HG03575 (cell line): ENCODE data around the gene ACOT7.

Experiments used
- ATAC-seq: cut with Tn5 transposase; IDR thresholded peaks from one replicate; pipeline ENCODE4 v1.9.1; 2021; ENCODE audit not compliant: unreplicated experiment, insufficient number of reproducible peaks, low FRiP score; ENCODE audit errors: extremely low read depth

ACOT7 gene

DNA sequence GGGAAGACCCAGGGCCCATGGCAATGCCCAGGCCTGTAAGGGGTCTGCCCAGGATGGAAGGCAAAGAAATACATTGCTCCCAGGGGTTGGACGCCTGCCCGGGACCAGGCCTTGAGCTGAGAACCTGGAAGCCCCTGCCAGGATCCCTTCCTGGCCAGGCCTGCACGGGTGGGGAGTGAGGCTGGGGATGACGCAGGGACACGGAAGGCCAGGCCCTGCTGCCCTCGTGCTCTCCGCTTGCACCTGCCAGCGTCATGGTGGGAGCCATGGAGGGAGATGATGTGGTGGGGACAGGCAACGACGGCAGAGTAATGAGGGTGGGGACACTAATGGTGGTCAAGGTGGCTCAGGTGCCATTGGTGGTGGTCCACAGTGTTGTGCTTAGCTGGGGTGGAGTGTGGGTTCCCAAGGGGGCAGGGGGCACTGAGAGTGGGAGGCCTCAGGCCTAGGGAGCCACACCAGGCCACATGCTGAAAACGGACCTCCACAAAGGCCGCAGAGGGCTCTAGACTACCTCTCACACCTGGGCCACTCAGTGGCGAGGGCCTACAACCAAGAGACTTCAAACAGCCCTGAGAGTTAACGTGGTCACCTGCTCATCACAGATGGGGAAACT lies 145.3 kb downstream of the ACOT7 start:
- ATAC-seq = no peak

DNA sequence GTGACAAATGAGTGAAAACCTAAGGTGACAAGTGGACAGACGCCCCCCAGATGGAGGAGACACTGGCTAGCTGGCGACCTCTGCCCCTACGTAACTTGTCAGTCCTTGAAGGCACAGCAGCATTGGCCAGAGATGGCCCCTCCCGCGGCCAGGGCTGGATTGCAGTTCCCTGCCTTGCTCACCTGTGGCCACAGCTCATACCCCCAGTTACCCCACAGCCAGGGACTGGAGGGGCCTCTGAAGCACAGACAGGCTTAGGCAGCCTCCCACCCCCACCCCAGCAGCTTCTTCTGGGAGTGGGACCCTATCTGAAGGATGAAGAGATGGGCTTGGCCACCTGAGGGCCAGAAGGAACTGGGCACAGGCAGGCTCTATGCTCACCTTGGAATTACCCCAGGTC lies 145.9 kb downstream of the ACOT7 start:
- ATAC-seq = no peak

DNA sequence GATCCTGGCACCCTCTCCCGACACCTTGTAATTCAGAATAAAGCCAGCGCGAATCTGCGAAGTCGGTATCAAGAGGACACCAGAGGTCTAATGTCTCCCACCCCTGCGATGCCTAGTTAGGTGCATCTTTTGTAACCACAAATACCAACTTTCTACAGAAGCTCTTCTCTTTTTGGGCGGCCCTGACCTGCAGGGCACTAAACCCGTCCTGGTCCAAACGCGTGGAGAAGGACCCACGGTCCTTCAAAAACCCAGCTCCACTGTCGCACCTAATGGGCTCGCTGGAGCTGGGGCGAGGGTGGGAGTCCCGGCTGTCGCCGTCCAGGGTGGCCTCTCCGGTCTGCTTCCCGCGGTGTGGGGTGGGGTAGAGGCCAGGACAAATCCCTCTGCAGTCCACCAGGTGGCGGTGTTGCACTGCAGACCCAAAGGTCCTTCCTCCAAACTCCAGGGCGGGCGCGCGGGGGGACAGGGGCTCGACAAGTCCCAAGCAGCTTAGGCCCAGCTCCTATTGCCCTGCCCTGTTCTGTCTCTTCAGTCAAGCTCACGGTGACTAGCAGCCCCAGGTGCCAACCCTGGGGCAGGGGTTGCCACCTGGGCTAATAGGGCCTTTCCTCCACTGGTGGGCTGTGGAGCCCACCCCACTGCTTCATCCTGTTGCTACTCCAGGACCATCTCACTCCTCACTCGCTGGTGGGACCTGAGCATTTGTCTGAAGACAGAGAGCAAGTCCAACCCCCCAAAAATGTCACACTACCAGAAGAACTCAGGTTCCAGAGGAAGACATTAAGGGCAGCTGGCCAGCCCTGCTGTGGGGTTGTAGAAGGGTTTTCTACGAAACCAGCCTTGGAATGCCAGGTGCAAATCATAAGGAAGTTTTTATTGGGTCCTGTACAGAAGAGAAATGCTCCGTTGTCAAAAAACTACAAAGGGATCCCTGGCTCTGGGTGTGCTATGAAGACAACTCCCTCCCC lies 146.8 kb downstream of the ACOT7 start:
- ATAC-seq = no peak

DNA sequence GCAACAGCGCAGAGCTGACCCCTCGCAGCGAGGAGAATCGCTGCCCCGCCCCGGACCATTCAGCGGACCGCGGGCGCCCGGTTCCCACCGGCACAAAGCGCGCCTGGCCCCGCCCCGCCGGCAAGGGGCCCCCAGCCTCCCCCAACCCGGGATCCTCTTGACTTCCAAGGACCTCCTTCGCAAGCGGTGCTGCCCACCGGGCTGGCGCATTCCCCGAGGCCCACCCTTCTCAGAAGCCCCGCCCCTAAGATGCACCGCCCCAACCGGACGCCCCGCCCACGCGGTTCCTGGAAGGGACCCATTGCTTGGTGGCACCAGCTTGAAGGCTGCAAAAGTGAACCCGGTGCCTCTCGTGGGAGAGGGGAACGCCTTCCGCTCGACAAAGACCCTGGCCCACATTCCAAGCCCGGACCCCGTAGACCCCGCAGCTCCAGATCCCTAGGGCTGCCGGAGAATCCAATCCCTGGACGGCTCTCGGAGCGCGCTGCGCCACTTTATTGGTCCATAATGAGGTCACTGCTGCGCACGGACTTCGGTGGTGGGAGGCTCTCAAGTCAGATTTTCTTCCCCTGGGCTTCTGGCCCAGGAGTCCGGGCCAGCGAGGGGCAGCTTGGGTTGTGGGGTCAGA lies 147.6 kb downstream of the ACOT7 start:
- ATAC-seq = no peak

DNA sequence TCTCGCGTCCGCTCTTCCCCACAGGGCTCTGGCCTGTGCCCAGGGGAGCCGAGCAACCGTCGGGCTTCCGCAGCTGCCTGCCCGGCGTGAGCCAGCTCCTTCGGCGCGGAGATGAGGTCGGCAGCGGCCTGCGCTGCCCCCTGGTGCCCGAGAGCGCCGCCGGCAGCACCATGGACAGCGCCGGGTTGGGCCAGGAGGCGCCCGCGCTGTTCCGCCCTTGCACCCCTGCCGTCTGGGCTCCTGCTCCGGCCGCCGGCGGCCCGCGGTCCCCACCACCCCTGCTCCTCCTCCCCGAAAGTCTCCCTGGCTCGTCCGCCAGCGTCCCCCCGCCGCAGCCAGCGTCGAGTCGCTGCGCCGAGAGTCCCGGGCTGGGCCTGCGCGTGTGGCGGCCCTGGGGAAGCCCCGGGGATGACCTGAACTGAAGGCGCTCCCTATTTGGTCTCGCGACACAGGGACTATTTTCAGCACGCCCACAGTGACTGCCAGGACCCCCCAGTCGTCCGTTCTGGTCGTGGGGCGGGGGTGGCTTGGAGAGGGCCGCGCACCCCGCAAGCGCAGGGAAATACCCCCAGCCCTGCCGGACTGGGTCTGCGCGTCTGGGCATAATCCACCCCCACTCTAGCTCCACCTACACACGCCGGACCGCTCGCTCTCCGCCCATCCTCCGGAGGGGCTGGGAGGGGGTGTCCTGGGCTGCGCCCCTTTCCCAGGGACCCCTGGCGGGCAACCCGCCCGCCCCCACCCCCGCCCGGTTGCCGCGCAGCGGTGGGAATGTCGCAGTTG lies 148.3 kb downstream of the ACOT7 start:
- no peak for ATAC-seq

DNA sequence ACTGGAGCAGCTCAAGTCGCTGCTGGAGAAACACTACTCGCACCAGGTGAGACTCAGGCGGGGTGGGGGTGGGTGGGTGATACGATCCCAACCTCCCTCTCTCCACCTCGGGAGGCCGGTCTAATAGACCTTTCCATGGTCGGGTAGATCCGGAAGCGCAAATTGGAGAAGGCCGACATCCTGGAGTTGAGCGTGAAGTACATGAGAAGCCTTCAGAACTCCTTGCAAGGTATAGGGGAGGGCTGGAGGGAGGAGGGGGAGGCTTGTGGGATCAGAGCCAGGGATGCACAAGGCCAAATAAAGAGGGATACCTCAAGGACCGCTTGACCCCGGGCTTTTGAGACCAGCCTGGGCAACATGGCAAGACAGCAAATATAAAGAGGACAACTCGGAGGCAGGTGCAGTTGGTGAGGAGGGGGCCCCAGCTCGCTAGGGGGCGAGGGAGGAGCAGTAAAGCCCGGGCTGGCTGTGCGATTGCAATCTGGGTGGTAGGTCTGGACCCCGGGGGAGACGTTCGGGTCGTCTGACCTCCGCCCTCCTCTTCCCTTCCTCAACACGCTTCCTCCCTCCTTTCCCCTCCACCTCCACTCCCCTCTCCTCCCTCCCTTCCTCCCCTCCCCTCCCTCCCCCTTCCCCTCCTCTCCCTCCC lies 149.0 kb downstream of the ACOT7 start:
- no peak for ATAC-seq

DNA sequence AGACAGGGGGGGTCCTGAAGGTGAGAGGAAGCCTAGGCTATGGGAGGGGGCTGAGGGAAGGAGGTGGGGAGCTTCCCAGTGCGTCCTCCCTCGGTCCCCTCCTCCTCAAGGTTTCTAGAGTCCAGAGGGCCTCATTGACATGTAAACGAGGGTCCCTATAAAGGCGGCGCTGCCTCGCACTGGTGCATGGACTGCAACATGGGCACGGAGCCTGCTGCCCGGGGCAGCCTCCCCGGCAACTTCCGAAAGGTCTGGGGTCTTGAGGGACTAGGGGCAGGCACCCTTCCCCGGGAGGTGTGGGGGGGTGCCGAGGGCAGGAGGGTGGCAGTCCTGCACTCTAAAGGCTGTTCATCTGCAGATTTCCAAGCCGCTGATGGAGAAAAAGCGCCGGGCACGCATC lies 149.6 kb downstream of the ACOT7 start, which contains the start of gene HES3:
TSS of gene HES3 (plus strand) at position 187 of the 400 bp plus-strand sequence. CDS start at position 374, 187 bp downstream.
- no peak for ATAC-seq

DNA sequence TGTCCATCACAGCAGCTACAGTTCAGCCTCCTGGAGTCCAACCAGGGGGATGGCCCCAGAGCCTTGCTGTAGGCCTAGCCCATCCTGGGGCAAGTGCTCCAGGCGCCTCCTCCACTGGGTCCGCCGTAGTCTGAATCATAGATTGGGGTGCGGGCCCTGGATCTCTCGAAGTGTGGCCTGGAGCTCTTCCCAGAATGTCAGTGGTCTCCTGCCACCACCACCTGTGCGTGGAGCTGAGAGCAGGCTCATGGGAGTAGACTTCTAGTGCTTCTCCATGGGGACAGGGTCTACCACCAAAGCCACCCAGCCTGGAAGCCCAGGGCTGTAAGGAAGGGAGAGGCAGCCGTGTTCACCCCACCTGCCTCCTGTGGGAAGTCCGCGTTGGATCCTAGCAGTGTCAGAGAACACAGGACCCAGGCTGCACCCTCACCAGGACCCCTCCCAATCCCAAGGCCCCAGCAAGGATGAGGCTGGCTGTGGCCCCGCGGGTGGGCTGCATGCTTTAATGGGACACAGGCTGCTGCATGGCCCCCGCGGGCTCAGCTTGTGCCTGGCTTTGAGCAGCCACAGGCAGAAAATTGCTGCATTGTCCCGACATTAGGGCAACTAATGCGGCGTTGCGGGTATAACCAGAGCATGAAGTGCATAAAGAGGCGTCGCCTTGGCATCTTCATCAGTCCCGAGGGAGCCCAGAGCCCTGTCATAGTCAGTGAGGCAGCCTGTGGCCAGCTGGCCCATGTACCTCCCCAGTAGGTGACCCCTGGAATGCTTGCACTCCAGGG lies 150.3 kb downstream of the ACOT7 start:
- no peak for ATAC-seq

DNA sequence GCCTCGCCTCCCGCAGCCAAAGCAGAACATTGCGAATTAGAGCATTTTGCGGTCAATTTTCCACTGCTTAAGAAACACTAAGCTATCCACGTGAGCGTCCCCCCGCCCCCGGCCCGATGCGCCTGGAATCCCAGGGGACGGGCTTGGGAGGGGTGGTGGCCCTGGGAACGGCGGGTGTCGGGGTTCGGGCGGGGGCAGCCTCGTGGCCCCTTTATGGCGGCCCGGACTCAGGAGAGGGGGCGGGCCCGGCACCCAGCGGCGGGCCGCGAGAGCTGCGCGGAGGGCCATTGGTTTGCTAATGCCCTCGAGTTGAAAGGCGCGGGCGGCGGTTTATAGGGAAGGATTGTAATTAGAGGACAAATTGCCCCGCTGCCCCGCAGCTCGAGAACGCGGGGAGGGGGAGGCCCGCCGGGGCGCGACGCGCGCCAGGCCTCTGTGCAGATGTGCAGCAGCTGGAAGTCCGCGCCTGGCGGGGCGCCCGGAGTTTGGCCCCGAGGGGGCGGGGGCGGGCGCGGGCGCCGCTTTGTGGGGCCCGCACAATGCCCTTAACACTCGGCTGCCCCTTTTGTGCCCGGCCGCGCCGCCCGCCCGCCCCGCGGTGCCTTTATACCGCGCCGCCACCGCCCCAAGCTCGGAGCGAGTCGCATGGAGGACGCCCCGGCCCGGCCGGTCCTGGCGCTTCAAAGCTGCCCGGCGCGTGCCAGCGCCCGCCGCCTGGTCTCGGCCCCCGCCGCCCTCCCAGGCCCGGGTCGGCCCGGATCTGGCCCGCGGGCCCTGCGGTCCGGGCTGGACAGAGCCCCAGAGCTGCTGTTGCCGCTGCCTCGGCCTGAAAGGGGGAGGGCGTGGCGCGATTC lies 151.5 kb downstream of the ACOT7 start:
- ATAC-seq = no peak

DNA sequence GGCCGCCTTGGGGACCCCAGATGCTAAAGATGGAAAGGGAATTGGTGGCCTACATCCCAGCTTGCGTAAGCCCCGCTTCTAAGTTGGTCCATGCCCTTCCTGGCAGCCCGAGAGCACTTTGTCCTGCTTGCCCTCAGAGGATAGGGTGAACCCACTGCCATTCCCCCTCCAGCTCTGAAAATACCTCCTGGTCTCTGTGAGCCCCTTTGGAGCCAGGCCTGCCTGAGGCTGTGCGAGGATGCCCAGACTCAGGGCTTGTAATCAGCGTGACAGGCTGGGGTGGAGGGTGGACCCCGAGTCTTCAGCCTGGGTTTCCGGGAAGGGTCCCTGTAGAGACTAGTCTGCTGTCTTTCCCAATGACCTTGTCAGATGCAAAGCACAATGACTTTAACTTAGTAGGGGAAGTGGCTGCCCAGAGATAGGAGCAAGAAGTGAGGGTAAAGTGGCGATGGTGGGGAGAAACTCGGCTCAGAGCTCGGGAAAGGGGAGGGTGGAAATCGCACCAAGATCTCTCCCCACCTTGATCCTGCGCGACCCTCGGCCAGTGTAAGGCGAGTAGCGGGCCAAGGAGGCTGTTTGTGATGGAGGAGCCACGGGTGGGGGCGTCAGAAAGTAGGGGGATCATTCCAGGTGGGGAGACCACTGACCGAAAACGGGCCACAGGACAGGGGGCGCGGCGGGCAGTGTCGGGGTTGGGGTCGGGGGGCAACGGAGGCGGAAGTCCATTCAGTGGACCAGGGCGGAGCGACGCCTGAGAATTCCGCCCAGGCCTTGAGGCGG lies 152.3 kb downstream of the ACOT7 start:
- ATAC-seq = no peak

DNA sequence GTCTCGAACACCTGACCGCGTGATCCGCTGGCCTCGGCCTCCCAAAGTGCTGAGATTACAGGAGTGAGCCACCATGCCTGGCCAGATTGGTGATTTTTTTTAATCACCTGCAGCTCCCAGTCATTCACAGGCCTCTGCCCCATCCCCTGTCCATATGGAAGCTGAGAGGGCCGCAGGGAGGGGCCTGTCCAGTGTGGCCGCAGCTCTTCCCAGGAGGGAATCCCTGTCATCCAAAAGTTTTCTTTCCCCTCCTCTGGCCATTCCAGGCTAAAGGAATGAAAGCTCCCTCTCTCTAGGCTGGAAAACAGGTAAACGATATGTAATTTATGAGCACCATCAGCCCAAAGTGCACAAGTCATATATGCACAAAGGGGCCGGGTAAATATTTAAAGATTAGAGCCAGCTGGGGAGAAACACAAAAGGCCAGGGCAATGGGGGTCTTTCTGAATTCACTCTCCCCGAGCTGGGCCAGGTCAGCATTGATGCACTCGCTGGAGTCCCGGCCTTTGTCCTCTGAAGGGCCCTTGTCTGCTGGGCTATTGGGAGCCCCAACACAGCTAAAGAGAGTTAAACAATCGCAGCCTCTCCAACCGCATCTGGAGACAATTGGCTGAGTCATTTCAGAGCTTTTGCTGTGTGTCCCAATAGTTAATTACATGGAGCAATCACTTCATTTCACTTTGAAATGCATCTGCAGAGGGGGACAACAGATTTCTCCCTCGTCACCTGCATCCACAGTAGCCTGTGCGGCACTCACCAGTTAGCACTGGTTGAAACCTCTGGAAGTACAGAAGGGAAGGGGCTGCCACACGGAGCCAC lies 153.4 kb downstream of the ACOT7 start:
- no peak for ATAC-seq

DNA sequence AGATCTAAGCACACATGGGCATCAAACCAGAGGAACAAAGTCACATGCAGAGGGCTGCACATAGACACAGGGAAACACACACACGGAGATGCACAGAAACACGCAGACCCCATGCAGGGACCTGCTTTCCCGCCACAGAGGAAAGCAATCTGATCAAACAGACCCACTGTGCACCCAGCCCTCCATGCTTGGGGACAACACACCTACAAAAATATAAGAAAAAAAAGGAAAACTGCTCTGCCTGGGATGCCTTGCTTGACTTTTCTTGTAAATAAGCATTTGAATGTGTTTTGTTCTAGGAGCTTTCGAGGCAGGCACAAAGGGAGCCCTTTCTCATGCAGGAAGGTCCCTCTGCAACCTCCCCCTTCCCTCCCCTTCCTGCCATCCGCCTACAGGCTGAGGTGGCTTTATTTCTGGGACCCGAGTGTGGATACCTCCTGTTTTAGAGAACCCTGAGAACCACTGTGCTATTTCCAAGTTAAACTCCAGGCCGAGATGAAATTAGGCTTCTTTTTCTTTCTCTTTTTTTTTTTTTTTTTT lies 154.3 kb downstream of the ACOT7 start:
- ATAC-seq = no peak

DNA sequence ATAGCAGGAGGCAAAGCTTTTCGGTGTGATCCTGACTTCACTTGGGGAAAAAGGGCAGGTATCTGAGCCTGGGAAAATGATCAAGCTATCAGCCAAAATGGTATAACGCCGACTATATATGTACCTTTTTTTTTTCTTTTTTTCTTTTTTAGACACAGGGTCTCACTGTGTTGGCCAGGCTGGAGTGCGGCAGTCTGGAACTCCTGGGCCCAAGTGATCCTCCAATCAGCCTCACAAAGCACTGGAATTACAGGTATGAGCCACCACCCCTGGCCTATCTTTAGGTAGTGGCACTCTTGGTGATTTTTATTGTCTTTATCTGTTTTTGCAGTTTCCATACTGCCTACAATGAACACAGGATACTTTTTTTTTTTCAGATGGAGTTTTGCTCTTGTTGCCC lies 156.5 kb downstream of the ACOT7 start:
- ATAC-seq = no peak

DNA sequence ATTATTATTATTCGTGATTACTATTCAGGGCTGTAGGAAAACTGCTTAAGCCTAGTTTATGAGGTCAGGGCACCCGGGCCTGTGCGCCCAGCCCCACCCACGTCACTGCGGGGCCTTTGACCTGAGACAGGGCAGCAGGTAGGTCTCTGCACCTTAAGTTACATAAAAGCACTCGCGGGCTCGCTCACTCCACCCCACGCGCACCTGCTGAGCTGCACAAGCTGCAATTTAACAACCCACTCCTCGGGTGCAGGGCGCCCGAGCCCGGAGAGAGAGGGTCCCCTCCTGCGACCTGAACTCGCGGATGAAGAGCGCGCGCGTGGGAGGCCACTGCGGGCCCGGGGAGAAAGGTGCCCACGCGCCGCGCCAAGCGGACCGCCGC lies 158.3 kb downstream of the ACOT7 start:
- ATAC-seq = no peak

DNA sequence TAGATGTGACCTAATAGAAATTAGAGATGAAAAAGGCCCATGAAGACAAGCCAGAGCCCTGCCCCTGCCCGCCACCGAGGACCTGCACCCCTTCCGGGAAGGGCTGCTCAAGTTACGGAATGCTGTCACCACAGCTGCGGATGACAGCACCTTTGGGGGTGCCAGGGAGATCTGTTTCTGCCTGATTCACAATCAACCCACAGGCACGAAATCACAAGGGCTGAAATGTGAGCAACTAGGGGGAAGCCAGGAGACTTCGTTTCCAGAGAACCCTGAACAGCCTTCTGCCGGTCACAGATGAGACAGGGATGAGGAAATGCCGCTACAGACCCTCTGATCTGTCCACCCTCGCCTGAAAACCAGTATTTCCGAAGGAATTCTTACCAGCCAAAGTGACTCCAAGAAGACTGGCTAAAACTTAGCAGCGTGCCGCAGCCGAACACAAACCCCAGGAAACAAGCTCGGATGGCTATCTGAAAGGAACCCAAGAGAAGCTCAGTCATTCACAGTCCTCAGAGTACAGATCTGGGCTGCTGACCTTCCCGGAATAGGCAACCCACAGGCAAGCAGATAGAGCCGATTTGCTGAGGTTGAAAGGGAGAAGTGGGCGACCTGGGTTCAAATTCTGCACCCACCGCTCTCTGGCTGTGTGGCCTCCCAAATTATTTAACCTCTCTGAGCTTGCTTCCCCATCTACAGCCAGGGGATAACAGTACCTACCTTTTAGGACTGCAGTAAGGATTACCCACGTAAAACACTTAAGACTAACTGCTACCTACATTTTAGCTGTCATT lies 158.9 kb downstream of the ACOT7 start:
- no peak for ATAC-seq
